Ascending aorta (tissue), 2 donors: ENCODE data around the gene LRRC58. TPM values are rescaled to one million over a fixed set of nuclear protein-coding genes. Genes with fewer than 3 reads are reported as not detected.
A peak's percentile ranks its signal among the peaks of the same experiment; 100 is the strongest.

Experiments
- DNase-seq, 2 donors: peaks; one replicate each; pipeline ENCODE4 v3.0.0-alpha.2; 2019; ENCODE audit warnings: low spot score in 2 of 2
- H3K27ac ChIP-seq, 2 donors: fragments of 200-600 bp; sonication (generic); one replicate each; pipeline ENCODE4 v1.5.1; 2016 to 2017; ENCODE audit warnings: mild to moderate bottlenecking in 1 of 2
- H3K27me3 ChIP-seq: fragments of 200-600 bp; sonication (generic); one replicate; pipeline ENCODE4 v1.5.1; 2017
- H3K36me3 ChIP-seq, 2 donors: fragments of 200-600 bp; sonication (generic); one replicate each; pipeline ENCODE4 v1.5.1; 2016
- H3K4me1 ChIP-seq, 2 donors: fragments of 200-600 bp; sonication (generic); one replicate each; pipeline ENCODE4 v1.5.1; 2016 to 2017; ENCODE audit warnings: mild to moderate bottlenecking in 1 of 2
- H3K4me3 ChIP-seq, 2 donors: fragments of 200-600 bp; sonication (generic); one replicate each; pipeline ENCODE4 v1.5.1; 2016 to 2017; ENCODE audit warnings: mild to moderate bottlenecking in 1 of 2
- H3K9me3 ChIP-seq, 2 donors: fragments of 200-600 bp; sonication (generic); one replicate each; pipeline ENCODE4 v1.5.1; 2016
- CTCF ChIP-seq, 3 experiments: fragments of 200-600 bp in 2 of 3; fragments of 450-650 bp in 1 of 3; sonication (generic) in 2 of 3; IDR thresholded peaks; one replicate each; pipeline ENCODE4 v1.5.1; 2016 to 2019; ENCODE audit warnings: antibody characterized with exemption in 3 of 3, mild to moderate bottlenecking in 1 of 3, moderate library complexity in 1 of 3
- intact Hi-C: fragments of 100-400 bp; cut with DNase I; formaldehyde crosslinking; loops from one replicate; pipeline ENCODE4 v1.15.1; 2023
- total RNA-seq: library from RNA; depleted of rRNA; stranded (reverse); fragments of >200 nt; gene quantifications from one replicate; pipeline ENCODE4 v1.1.0, GENCODE V29; 2016

The LRRC58 gene
- total RNA-seq, 1 donor from 2014 or later: 14.7 TPM

GRCh38 chr3:120350401-120350941 is 1.3 kb upstream of the LRRC58 start:
- H3K4me1 ChIP-seq: peaks cover 0 to 14% of the 10 kb centered on the region in 2 donors
- DNase-seq: peak in 1 of 2 donors; percentile 73
- peak overlapping the region; percentile 92 to 94 for H3K27ac ChIP-seq
- peak overlapping the region; percentile 89 to 96 for H3K4me3 ChIP-seq
- H3K36me3 ChIP-seq: no peaks in the 10 kb centered on the region
- H3K9me3 ChIP-seq: no peaks in the 10 kb centered on the region
- no peak for TF ChIP-seq CTCF (IDR thresholded peaks at IDR 0.05)
- intact Hi-C loops: no loop called here
- no peaks in the 10 kb centered on the region for H3K27me3 ChIP-seq

GRCh38 chr3:120349855-120350125 is 636 bp upstream of the LRRC58 start:
- Histone ChIP-seq H3K4me1 (peaks cover 0 to 14% of the 10 kb centered on the region in 2 donors), H3K27me3 (no peaks in the 10 kb centered on the region), H3K9me3 (no peaks in the 10 kb centered on the region), H3K36me3 (no peaks in the 10 kb centered on the region), H3K27ac (peak overlapping the region; percentile 92 to 94), H3K4me3 (peak overlapping the region; percentile 89 to 96)
- intact Hi-C loops: loop anchor here (1.0 to 10.0 kb wide), 7 partner anchors 69 to 395 kb away; partner anchors contain the start of genes GSK3B, GTF2E1, NDUFB4 and RABL3
- no peak for DNase-seq
- no peak for TF ChIP-seq CTCF (IDR thresholded peaks at IDR 0.05)

- no peaks in the 10 kb centered on the region for H3K36me3 ChIP-seq
- H3K9me3 ChIP-seq: no peaks in the 10 kb centered on the region
- H3K27ac ChIP-seq: peak overlapping the region; percentile 92 to 94
- peak in 1 of 2 donors; percentile 69 for DNase-seq
- TF ChIP-seq CTCF (IDR thresholded peaks at IDR 0.05): no peak
- H3K4me1 ChIP-seq: peaks cover 0 to 14% of the 10 kb centered on the region in 2 donors
- H3K4me3 ChIP-seq: peak overlapping the region; percentile 89 to 96
- intact Hi-C loops: loop anchor here (2.0 to 10.0 kb wide), 5 partner anchors 70 to 396 kb away; partner anchors contain the start of genes GSK3B, GTF2E1 and RABL3
- H3K27me3 ChIP-seq: no peaks in the 10 kb centered on the region
These were observed 826 bp downstream of the LRRC58 start for GRCh38 chr3:120348065-120348990.

- TF ChIP-seq CTCF (IDR thresholded peaks at IDR 0.05): no peak
- Histone ChIP-seq H3K4me1 (peaks cover 0 to 7% of the 10 kb centered on the region in 2 donors), H3K4me3 (no peak overlapping the region)
These were observed 4.8 kb downstream of the LRRC58 start for GRCh38 chr3:120344349-120344748.

GRCh38 chr3:120341658-120342346 is 7.4 kb downstream of the LRRC58 start:
- no peaks in the 10 kb centered on the region for H3K27me3 ChIP-seq
- intact Hi-C loops: loop anchor here (10.0 kb wide), 1 partner anchor 403 kb away; the partner anchor contains the start of genes GTF2E1 and RABL3
- no peak overlapping the region for H3K27ac ChIP-seq
- no peak for DNase-seq
- no peak overlapping the region for H3K4me3 ChIP-seq
- peaks cover 0 to 11% of the 10 kb centered on the region in 2 donors for H3K9me3 ChIP-seq
- H3K4me1 ChIP-seq: no peaks in the 10 kb centered on the region
- no peak for TF ChIP-seq CTCF (IDR thresholded peaks at IDR 0.05)
- H3K36me3 ChIP-seq: no peaks in the 10 kb centered on the region

More at GRCh38 chr3:120344349-120344748, 4.8 kb downstream of the LRRC58 start:
- no peaks in the 10 kb centered on the region for H3K27me3 ChIP-seq
- H3K9me3 ChIP-seq: peaks cover 0 to 10% of the 10 kb centered on the region in 2 donors
- H3K36me3 ChIP-seq: no peaks in the 10 kb centered on the region
- intact Hi-C loops: loop anchor here (10.0 kb wide), 1 partner anchor 400 kb away; the partner anchor contains the start of genes GTF2E1 and RABL3
- H3K27ac ChIP-seq: no peak overlapping the region
- no peak for DNase-seq
